ENCODE measurements around the gene BICC1.

Gene BICC1

DNA sequence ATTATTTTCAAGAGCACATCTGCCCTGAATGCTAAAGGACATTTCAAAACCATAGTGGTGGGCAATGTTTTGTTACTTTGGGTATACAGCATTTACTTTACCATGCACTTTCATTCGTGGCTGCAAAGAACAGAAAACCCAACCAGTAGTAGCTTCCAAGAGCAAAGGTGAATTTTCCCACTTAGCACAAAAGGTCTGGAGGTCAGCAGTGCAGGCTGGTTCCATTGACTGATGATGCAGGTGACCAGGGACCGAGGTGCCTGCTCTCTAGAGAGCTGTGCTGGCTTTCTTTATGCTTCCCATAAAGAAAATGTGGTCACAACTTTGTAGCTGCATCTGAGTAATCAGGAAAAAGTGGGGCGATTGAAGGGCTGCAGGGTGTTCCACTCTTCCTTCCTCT, 240.0 kb downstream of the BICC1 start:
- no peak for DNase-seq (ENCODE audit: low read depth)

DNA sequence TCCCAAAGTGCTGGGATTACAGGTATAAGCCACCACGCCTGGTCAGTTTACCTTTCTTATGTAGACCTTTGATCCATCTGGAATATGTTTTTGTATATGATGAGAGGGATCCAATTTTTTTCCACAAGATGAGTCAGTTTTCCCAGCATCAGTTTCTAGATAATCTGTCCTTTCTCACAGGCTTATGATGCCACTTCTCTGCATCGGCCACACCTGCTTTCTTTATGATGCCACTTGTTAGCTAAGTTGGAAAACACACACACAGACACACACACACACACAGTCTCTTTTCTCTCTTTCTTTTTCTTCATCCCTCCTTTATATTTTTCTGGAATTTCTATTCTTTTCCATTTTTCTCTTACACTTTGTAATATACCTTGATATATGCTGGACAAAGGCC, 240.8 kb downstream of the BICC1 start:
- DNase-seq (ENCODE audit: low read depth), result no peak

DNA sequence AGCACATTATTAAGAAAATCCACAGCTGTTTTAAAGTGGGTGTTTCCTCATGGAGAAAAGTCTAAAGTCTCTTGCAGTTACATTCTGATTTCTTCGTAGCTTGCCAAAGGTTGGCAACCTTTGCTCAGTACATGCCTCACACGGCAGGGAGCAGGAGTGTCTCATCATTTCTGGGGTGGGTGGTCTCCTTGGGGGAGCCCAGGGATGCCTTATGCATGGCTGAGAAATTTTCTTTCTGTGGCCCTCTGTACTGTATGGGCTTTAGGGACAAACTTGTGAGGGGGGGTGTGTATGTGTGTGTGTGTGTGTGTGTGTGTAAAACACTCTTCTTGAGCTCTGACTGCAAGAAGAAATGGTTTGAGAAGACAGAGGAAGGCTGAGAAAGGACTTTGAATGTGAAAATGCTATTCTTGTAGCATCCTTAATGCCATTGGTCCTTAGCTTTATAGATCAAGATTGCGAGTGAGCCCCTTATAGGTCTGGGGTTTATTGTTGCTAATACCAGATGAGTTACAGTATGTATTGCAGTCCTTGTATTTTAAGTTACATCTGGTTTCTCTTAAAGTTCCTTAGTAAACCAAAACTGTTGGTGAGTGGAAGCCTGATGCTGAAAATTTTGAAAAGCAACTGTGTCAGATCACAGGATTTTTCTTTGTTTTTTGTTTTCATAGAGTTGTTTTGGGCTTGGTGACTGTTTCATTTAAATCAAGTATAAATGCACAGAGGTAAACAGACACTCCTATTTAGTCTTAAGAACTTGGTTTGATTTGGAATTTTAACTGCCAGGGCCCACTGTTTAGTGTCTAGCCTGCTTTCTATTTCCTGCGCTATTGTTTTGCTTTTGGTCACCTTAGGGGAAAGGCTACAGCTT, 242.0 kb downstream of the BICC1 start:
- DNase-seq (ENCODE audit: low read depth), result no peak

DNA sequence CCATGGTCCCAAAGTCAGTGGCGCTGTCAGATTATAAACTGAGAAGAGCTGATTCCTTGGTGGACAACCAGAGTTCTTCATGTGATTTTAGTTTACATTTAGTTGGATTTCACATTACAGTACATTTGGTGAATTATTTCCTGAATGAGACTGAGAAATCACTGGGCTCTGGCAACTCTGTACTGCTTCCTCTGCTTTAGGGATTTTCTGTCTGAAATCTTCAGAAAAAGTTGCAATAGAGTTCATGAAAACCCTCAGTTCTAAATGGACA, 242.6 kb downstream of the BICC1 start:
- no peak for DNase-seq (ENCODE audit: low read depth)

DNA sequence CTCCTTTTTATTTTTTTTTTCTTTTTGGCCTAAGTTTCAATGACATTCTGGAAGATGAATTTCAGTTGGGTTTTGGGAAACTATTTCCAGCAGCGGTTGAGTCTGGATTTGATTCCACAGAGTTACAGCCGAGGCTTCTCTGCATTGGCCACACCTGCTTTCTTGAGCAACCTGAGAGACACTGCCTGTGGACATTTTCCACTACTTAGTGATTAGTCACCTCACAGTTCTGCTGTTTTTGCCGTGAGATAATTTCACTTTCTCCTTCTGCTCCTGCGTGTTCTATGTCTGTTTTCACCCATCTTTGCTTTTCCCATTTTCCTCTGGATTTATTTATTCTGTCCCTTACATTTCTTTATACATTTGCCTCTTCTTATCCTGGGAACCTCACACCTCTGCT, 243.0 kb downstream of the BICC1 start:
- DNase-seq (ENCODE audit: low read depth), result no peak

DNA sequence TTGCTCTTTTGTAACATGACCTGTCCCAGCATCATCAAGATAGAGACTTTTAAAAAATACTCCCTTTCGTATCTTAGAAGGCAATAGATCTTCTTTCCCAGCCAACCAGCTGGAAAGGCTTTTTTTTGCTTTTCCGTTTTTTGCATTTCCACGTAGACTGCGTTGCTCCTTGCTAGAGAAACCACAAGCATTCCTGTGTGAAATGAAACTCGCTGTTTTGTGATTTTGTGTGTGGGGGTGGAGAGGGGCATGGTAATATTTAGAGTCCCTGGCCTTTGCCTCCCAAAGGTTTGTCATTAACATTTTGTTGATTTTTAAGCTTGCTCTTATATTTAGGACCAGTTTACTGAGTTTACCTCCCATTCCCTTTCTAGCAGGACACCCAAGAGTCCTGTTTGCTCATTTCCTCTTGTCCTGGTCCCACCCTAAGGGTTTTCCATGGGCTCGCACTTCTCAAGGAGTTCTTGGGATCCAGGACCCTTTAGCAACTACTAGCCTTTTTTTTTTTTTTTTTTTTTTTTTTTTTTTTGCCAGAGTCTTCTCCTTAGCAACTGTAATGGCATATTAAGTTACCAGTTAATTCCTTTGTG, 243.6 kb downstream of the BICC1 start:
- DNase-seq (ENCODE audit: low read depth), result no peak

DNA sequence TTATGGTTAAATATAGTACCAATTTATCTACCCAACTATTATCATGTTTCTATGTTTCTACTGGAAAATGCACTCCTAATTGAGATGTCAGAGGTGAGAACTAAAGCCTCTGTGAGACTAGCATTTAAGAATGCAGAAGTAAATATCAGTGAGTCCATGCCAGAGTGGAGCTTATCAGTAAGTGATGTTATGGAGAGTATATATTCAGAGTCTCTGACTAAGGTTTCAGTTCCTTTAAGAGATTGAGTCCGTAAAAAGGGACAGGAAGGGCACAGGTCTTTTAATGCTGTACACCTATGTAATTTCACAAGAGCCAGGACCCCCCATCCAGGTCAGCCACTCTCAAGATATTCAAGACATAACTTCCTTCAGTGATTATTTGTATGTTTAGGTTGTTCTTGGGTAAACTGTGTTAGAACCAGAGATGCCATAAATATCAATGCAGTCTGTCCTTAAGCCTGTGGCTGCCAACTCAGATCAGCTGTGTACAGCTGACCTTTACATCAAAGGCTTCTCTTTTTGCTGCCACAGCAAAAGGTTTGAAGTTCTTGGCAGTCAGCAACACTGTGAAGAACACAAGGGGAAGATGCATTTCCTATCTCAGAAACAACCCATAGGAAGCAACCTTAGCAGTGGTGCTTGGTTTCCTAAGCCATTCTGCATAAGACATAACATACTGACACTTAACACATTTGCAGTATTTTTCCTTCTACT, 244.8 kb downstream of the BICC1 start:
- no peak for DNase-seq (ENCODE audit: low read depth)

DNA sequence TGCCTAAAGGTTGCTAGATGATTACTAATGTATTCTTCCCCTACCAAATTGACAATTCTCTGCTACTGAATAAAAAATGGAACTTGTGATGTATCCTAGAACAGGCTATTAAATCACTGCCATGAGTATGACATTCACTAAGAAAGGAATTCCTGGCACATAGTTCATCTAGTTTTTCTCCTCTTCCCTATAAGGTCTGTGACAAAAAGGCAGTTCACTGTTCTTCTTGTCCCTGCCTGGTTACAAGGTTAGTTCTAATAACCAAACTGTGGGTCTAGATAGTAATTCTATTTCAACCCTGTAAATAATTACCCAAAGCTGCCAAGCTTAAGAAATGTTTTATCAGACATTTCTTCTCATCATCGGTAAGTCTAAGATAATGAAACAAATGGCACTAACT, 245.6 kb downstream of the BICC1 start:
- no peak for DNase-seq (ENCODE audit: low read depth)

DNA sequence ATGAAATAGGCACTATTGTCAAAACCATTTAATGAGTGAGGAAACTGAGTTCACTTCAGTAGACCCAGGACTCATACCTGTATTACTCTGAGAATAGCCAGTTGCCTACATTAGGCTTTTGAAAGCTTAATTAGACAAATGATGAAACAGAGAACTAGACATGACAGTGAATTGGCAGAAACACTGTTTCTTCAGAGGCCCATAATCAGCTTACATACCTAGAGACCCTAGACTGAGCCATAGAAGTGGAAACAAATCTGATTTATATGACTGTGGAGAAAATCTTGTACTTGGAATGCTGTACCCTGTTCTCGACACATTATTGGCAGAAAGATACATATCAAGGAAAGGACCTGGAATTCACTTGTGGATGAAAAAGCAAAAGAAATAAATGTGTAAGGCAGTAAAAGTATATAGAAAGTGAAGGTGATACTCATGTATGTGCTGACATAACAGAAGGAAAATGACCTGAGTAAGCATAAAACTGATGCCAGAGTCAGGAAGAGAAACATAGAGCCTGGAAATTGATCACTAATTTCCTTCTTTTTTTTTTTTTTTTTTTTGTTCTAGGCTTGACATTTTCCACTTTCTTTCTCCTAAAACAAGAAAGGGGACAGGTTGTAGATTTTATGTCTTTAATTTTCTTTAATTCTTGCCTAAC, 251.5 kb downstream of the BICC1 start:
- no peak for DNase-seq (ENCODE audit: low read depth)

DNA sequence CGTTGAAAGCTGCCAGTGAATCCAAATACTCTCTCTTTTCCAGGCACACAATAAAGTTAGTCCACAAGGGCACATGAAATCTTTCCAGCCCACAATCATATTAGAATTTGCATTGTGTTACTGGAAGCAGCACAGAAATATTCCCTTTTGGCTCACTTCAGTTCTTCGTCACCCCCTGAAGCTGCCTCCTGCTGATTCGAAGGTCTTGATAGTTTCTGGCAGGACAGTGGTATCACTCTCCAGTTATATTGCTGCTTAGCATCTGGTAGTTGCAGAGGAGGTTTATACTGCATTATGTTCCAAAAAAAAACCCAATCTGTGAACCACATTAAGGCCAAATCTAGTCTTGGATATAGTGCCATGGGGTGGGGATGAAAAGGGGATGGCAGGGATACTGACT, 253.2 kb downstream of the BICC1 start:
- no peak for DNase-seq (ENCODE audit: low read depth)

DNA sequence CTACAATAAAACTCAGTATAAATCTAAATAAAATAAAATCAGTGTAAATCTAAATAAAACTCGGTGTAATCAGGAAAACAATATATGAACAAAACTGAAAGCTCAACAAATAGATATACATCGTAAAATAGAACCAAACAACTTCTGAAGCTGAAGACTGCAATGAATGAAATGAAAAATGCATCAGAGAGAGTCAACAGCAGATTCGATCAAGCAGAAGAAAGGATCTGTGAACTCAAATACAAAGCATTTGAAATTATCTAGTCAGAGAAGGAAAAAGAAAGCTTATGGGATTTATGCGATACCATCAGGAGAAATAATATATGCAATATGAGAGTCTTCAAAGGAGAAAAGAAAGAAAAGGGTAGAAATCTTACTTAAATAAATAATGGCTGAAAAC, 255.0 kb downstream of the BICC1 start:
- no peak for DNase-seq (ENCODE audit: low read depth)

DNA sequence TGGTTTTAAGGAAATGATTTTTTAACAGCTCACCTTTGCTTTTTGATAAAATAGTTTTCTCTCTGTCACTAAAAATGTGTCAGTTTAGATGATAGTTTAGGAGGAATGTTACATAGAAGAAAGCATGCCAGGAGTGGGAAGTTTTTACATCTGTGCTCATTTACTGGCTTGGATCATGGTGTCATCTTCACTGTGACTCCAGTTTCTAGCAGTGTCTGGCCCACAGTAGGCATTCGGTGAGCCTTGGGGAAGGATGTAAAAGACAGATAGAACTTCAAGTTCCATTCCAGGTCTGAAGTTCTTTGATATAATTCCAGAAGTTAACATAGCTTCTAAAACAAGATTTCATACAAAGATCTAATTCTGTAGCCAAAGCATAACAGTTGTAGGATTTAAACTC, 259.2 kb downstream of the BICC1 start:
- no peak for DNase-seq (ENCODE audit: low read depth)

DNA sequence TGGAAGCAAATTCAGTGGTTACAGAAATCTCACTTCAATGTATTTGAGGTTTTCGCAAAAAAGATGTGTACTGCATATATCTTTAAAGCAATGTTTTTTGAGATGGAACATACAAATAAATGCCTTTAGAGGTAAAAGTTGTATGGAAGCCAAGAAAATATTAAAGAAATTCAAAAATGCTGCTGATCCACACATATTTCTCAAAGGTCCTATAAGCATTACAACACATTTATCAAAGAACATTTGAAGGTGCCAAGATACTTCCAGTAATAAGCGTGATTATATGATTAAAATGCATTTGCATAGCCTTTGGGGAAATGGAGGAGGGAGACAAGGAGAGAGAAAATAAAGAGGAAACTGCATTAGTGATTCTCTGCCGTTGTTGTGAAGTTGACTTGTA, 260.1 kb downstream of the BICC1 start:
- DNase-seq (ENCODE audit: low read depth), result no peak

DNA sequence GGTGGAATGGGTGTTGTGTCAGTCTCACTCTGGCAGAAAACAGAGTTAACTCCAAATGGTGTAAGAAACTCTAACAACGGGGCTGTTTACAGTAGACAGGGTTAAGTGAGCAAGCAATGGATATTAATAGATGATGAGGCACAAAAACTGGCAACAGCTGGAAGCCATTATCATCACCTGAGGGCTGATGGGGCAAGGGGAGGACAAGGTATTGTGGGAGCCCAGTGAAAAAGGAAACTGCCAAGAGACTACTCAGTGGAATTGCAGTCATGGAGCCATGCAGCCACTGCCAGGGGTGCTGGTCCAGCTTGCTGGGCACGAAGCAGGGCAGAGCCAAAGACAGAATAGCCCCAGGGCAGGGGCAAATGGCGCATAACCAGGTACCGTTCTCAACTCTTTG, 260.7 kb downstream of the BICC1 start:
- no peak for DNase-seq (ENCODE audit: low read depth)

DNA sequence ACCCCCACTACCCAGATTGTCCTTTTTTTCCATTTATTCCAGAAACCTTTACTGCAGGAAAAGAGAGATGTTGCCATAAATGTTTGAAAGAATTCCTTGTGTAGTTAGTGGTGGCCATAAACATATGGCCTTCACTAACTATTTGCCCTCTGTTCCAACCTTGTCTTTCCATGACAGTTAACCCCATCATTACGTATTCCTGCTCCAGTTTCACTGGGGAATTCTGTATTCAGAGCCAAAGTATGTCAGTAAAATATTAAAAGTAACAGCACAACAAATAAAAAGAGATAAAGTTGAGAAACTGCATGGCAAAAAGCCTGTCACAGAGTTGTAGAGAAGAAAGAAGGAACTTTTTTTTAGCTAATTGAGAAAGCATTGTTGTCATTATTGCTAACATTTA, 261.3 kb downstream of the BICC1 start:
- DNase-seq (ENCODE audit: low read depth), result no peak

DNA sequence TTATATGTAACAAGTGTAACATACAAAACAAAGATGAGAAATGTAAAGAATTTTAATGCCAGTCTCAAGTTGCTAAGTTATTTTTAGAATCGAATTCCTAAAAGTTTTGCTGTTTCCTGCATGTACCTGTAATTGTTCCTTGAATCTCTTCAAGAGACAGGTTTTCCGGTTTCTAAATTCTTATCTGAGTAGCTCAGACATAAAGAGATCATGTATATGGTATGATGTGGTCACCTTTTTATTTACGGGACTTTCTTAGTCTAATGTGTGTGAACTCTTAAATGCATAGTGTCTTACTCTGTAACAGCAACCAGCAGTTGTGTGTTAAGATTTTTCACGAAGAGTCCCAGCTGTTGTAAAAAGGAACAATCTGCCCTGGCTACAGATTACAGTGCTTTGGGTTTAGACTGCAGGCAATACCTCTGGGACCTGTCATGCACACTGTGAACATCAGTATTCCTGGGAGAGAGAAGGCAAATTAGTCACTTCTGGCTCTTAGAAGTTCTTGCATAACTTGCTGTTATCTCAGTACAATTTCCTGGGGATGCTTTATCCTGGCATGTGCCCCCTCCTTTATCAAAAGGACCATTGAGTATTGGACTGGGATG, 263.4 kb downstream of the BICC1 start:
- no peak for DNase-seq (ENCODE audit: low read depth)

DNA sequence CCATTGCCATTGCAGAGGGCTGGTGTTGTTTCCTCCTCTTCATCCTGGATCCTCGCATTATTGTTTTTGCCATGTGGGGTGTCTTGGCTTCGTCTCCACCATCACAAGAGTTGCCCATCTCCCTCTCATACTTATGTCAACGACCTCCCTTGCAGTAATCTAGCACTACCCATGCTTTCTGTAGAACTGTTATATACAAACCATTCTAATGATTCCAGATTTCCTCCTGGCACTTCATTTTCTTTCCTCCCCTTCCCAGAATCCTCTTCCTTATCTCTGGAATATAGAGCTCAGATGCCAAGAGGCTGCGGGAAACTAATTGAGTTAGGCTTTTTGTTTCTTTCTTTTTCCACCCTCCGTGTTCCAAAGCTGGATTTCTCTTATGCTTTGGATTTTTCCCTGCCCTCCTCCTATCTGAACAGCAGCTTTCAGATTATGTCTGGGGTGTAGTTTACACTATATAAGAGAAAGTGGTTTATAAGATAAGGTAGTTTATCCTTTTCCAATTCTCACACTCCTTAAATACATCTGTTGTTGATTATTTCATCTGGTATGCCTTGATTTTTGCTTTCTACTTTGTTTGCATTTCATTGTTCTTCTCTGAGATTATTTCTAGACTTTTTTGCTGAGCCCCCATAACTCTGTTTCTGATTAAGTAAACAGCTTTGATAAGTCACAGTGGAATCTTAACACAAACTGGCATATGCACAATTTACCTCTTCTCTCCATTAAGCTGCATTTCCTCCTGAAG, 264.1 kb downstream of the BICC1 start:
- no peak for DNase-seq (ENCODE audit: low read depth)

DNA sequence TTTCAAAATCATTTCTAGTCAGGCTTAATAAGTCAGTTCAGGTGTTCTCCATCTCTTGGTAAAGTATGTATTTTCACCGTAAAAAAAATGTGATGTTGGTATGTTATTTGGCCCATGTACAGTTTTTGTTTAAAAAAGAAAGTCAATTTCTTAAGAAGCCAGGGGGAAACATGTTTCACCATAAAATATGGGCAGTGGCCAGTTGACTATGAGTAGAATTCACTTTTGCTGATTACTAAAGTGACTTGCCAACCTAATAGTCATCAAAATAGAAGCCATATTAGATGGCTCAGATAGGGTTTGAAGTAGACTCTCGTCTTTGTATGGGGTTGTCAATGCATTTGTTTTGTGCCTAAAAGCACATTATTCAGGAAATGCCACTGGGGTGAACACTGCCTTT, 266.3 kb downstream of the BICC1 start:
- no peak for DNase-seq (ENCODE audit: low read depth)

DNA sequence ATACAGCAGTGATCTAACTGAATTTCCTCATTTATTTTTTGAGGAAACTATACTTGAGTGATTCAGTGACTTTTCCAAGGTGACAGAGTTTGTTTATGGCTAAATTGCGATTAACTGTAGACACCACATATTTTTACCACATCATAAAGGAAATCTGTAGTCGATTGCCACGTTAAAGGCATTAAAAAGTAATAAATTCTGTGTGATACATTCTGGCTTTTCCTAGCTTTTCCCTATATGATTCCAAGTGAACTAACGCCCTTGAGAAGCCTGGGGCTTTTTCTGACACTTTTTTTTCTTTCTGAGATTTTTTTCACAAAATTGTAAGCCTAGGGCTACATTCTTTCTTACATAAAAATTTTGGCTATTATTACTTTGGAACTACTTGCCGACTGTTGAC, 266.9 kb downstream of the BICC1 start:
- DNase-seq (ENCODE audit: low read depth), result no peak

DNA sequence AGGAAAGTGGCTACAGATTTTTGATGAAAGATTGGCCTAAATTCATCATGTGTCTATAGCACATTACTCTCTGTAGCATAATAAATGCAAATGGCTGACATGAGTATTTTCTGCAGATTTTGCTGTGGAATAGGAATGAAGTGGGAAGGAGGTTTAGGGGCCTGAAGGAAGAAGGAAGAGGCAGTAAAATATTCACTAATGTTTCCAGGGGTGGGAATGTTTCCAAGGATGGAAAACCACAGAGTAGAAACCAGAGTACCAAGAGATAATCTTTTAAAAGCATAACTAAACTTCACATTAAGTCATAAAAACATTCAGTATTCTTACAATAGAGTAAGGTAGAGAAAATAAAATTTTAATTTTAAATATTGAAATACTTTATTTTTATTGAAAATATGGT, 267.8 kb downstream of the BICC1 start:
- no peak for DNase-seq (ENCODE audit: low read depth)

DNA sequence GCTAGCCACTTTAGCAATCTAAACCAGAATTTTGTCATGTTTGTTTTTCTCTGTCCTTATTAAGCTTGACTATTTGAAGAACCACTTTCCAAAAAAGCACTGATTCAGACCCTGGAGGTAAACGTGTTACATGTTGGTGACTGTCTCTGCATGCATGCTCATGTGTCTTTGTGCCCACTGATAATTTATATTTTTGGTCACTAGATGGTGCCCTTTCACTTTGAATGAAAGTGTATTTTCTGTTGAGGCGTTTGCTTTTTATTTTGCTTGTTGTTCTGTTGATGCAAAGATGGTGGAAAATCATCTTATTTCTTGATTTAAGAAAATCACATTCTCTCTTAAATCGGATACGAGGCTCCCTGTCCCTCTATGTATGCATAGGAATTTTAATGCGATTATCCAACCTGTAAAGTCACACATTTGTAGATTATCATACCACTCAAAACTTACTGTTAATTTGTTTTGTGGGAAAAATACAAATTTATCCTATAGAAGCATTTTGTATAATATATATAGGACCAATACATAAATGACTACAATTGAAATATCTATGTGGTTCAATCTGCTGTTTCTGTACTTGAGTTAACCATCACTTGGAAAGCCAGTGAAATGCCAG, 269.3 kb downstream of the BICC1 start:
- no peak for DNase-seq (ENCODE audit: low read depth)
